ENCODE measurements around the gene BYSL.

BYSL gene

GRCh38 chr6:41955412-41955811 lies 34.1 kb downstream of the BYSL start:
- DNase-seq: no peak
- in situ Hi-C loops (cut with HindIII; ENCODE audit: low pct_ligation_motif_present, low sequenced_read_pairs): no loop called here
- Histone ChIP-seq H3K27ac (no peak overlapping the region), H3K36me3 (replicated peaks) (no peaks in the 10 kb centered on the region), H3K4me3 (ENCODE audit: low read depth, low read length) (no peak overlapping the region), H3K27me3 (replicated peaks) (no peaks in the 10 kb centered on the region)
- no peak for TF ChIP-seq CTCF (IDR thresholded peaks at IDR 0.05; ENCODE audit: low read depth, low read length, missing control alignments)

GRCh38 chr6:41957117-41957516 lies 35.8 kb downstream of the BYSL start:
- TF ChIP-seq CTCF (IDR thresholded peaks at IDR 0.05; ENCODE audit: low read depth, low read length, missing control alignments): no peak
- Histone ChIP-seq H3K4me3 (ENCODE audit: low read depth, low read length) (no peak overlapping the region), H3K36me3 (replicated peaks) (no peaks in the 10 kb centered on the region), H3K27ac (no peak overlapping the region), H3K27me3 (replicated peaks) (no peaks in the 10 kb centered on the region)
- in situ Hi-C loops (cut with HindIII; ENCODE audit: low pct_ligation_motif_present, low sequenced_read_pairs): no loop called here
- no peak for DNase-seq

GRCh38 chr6:41958022-41958856 lies 36.9 kb downstream of the BYSL start:
- H3K4me3 ChIP-seq (ENCODE audit: low read depth, low read length): no peak overlapping the region
- in situ Hi-C loops (cut with HindIII; ENCODE audit: low pct_ligation_motif_present, low sequenced_read_pairs): no loop called here
- no peaks in the 10 kb centered on the region for H3K36me3 ChIP-seq (replicated peaks)
- no peak for TF ChIP-seq CTCF (IDR thresholded peaks at IDR 0.05; ENCODE audit: low read depth, low read length, missing control alignments)
- H3K27me3 ChIP-seq (replicated peaks): no peaks in the 10 kb centered on the region
- no peak for DNase-seq
- no peak overlapping the region for H3K27ac ChIP-seq

- no peaks in the 10 kb centered on the region for H3K36me3 ChIP-seq (replicated peaks)
- no peak overlapping the region for H3K27ac ChIP-seq
- no peak overlapping the region for H3K4me3 ChIP-seq (ENCODE audit: low read depth, low read length)
- no peak for DNase-seq
- no peaks in the 10 kb centered on the region for H3K27me3 ChIP-seq (replicated peaks)
- no peak for TF ChIP-seq CTCF (IDR thresholded peaks at IDR 0.05; ENCODE audit: low read depth, low read length, missing control alignments)
- in situ Hi-C loops (cut with HindIII; ENCODE audit: low pct_ligation_motif_present, low sequenced_read_pairs): no loop called here
Measured at GRCh38 chr6:41960028-41960427, 38.7 kb downstream of the BYSL start.

GRCh38 chr6:41963371-41963770 lies 42.1 kb downstream of the BYSL start:
- in situ Hi-C loops (cut with HindIII; ENCODE audit: low pct_ligation_motif_present, low sequenced_read_pairs): no loop called here
- H3K27me3 ChIP-seq (replicated peaks): no peaks in the 10 kb centered on the region
- TF ChIP-seq CTCF (IDR thresholded peaks at IDR 0.05; ENCODE audit: low read depth, low read length, missing control alignments): no peak
- no peaks in the 10 kb centered on the region for H3K36me3 ChIP-seq (replicated peaks)
- H3K4me3 ChIP-seq (ENCODE audit: low read depth, low read length): no peak overlapping the region
- no peak overlapping the region for H3K27ac ChIP-seq
- no peak for DNase-seq

Data from brain microvascular endothelial cell (primary cell).